NCI-H774 (cell line): ENCODE results near the gene LARGE2.
A peak's percentile ranks its signal among the peaks of the same experiment; 100 is the strongest.

ENCODE experiments used
- DNase-seq: peaks from one replicate; lab custom pipeline; 2025; lab: John Stamatoyannopoulos, UW

Gene LARGE2

DNA sequence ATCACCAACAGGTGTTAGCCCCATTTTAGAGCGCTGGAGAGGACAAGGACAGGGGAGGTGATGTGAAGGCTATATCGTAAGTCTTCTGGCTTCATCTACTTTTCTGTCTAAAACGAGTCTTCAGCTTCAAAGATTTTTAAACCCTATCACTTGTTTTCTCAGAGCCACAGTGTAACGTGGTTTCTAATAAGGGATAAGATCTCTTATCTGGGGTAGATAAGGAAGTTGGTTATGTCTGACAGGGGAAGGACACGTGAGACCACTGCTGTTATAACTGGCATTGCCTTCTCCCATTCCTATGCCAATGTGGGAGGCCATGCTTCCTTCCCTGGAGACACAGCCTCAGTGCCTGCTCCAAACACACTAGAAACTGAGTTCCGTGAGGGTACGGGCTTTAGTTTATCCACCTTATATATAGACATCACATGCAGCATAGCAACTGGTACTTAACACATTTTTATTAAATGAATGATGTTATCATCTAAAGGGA lies 39.3 kb downstream of the LARGE2 start:
- DNase-seq, result no peak

DNA sequence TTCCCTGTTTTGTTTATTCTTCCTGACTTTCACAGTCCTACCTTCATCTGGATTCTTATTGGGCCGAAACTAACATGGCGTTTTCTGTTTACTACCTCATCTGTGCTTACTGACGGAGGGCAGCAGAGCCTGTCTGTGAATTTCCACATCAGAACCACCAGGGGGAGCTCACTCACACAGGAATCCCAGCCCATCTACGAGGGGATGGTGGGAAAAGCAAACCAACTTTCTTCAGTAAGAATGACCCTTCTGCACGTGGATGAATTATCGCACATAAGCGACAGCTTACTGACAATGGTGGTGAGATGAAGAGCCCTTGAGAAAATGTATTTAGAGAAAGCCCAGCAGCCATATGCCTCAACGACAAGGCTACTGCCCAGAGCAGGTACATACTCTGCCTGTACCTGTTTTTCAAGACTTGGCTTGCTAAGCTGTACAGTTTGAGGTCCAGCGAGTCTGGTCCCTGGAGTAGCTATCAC lies 42.5 kb downstream of the LARGE2 start:
- peak; percentile 76 for DNase-seq

DNA sequence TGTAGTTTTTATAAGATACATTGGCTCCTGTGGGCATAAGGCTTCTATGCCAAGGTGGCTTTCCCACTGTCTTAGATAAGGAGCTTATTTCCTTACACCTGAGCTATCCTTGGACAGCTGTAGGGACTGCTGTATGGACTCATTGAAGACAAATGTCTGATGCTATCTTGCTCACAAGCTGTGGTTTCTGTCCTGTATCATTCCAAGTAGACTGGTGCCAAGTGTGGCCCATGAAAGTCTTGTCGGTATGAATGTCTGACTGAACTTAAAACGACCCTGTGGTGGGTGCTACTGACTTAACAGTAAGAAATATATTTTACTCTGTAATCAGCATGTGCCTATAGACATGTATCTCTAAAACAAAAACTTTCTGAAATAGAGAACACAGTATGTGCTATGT lies 45.0 kb downstream of the LARGE2 start:
- no peak for DNase-seq

DNA sequence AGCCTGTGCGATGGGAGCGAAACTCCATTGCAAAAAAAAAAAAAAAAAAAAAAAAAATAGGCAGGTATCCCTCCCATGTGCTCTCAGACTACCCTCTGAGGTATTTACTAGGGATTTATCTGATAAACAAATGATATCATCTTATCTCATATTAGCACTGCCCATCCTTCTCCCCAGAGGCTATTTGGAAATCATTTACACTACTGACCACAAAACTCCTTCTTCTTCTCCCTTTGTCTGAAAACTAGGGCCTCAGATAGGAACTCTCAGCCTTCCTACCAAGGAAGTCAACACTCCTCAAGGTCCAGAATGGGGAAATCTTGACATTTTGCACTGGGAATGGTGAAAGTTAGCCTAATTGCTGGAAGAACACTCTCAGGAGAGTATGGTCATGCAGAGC lies 46.4 kb downstream of the LARGE2 start:
- DNase-seq, result no peak

DNA sequence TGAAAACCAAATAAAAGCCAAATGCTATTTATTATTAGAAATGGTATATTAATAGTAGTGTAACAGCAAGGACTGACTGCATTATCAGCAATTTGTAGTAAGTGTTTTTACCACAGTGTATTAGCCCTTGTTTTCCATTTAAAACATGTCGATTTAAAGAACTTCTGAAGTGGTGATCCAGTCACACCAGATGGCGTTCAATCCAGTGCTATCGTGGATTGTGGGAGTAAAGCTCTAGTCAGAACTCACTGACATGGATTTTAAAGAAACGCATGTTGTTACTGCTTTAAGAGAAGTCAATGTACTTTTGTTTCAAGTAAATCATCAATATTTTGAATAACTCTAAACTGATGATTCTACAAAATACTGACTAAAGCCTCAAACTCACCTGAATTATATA lies 51.1 kb downstream of the LARGE2 start:
- DNase-seq, result no peak

DNA sequence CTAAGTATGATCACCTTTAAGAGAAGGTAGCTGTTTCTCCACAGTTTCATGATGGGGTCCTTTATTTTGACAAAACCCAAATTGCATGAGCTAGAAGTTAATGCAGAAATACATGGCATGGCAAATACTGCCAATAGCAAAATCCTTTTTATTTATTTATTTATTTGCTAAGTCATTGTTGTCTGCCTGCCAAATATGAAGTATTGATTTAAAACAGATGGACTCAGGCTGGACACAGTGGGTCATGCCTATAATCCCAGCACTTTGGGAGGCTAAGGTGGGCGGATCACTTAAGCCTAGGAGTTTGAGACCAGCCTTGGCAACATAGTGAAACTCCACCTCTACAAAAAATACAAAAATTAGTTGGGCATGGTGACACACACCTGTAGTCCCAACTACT lies 52.4 kb downstream of the LARGE2 start:
- no peak for DNase-seq
